ACC112 (cell line): Measurements from ENCODE around the gene ACOX1.

ENCODE experiments used
- H2AFZ ChIP-seq: fragments of 200-600 bp; sonication (generic); one replicate; pipeline ENCODE4 v1.6.0; 2017; ENCODE audit warnings: antibody characterized with exemption, low read length; ENCODE audit not compliant: unreplicated experiment
- H3K27ac ChIP-seq: fragments of 200-600 bp; sonication (generic); 2 replicates; pipeline ENCODE4 v1.5.1; 2014; ENCODE audit warnings: low read depth, mild to moderate bottlenecking, antibody characterized with exemption, low read length, moderate library complexity
- H3K27me3 ChIP-seq: fragments of 200-600 bp; sonication (generic); 2 replicates; pipeline ENCODE4 v1.6.1; 2014; ENCODE audit warnings: mild to moderate bottlenecking, antibody characterized with exemption, low read length, moderate library complexity, mixed read lengths; ENCODE audit not compliant: insufficient read depth
- H3K36me3 ChIP-seq: fragments of 200-600 bp; sonication (generic); 2 replicates; pipeline ENCODE4 v1.6.1; 2016; ENCODE audit warnings: mild to moderate bottlenecking, antibody characterized with exemption, low read length, moderate library complexity, mixed read lengths; ENCODE audit not compliant: insufficient read depth
- H3K4me1 ChIP-seq: fragments of 200-600 bp; sonication (generic); one replicate; pipeline ENCODE4 v1.6.1; 2016; ENCODE audit warnings: low read length, mixed read lengths; ENCODE audit not compliant: insufficient read depth, unreplicated experiment, control insufficient read depth
- H3K4me3 ChIP-seq: fragments of 200-600 bp; sonication (generic); 2 replicates; pipeline ENCODE4 v1.5.1; 2014; ENCODE audit warnings: mild to moderate bottlenecking, low read depth, low read length
- H3K79me2 ChIP-seq: fragments of 200-600 bp; sonication (generic); one replicate; pipeline ENCODE4 v1.6.0; 2016; ENCODE audit warnings: low read length; ENCODE audit not compliant: control insufficient read depth, unreplicated experiment, insufficient read depth

The ACOX1 gene

DNA sequence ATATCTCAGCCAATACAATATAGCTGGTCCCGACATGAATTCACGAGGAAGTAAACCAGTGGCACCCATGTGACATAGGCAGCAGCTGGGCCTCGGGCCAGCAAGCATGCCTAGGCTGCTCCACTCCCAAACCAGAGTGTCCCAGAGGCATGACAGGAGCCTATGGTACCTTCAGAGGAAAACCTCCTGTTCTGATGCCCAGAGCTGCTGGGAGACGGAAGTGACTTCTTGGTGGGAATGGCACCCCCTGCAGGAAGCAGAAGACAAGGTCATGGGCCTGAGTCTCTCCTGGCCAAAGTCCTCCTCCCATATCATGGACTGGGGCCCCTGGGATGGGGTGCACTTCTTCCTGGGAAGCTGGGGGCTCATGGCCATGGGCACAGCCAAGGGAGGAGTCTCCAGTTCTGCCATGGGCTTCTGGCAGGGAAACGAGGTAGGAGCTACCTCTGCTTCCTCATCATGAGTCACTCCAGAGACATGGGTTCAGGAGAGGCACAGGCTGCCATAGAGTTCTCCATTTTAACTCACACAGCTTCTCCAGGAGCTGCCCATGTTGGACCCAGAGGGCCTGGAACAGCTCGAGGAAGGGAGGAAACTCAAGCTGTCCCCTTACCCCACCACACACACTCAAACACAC lies 51.6 kb downstream of the ACOX1 start:
- Histone ChIP-seq H3K36me3 (no peaks in the 10 kb centered on the region), H3K79me2 (no peaks in the 10 kb centered on the region), H3K27ac (no peak overlapping the region), H2AFZ (no peak overlapping the region), H3K27me3 (no peaks in the 10 kb centered on the region), H3K4me1 (no peaks in the 10 kb centered on the region), H3K4me3 (no peak overlapping the region)

DNA sequence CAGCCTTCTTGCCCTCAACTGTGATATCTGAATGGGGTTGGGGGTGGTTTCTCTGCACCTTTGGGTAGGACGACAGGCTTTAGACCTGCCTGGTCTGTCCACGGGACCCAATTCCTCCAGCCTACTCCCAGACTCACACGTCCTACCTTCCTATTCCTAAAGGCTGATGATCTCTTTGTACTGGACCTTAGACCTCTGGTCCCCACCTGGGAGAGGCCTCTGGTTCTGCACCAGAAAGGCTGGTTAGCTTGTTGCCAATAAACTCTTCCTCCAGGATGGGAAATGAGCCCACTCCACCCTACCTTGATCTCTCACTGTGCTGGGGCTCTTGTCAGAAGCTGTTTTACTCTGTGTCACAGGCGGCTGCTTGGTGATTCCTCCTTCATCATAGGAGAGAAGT lies 52.5 kb downstream of the ACOX1 start:
- Histone ChIP-seq H3K4me1 (no peaks in the 10 kb centered on the region), H3K4me3 (no peak overlapping the region), H2AFZ (no peak overlapping the region), H3K36me3 (no peaks in the 10 kb centered on the region), H3K79me2 (no peaks in the 10 kb centered on the region), H3K27ac (no peak overlapping the region), H3K27me3 (no peaks in the 10 kb centered on the region)

DNA sequence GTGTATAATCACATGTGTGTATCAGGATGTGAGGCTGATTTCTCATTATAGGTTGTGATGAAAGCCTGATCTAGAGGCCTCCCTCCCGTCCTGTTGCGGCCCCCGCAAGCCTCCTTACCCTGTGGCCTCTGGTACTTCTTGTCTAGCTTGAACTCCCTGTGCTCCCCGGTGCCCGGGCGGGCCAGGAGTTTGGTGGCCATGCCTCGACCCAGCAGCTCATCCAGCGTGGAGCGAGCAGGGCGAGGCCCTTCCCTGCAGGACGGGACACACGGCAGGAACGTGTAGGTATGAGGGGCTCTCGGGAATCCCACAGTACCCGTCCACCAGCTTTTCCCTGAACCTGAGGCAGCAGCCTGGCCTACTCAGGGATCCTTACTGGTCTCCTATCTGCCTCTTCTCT lies 53.1 kb downstream of the ACOX1 start:
- Histone ChIP-seq H3K4me1 (no peaks in the 10 kb centered on the region), H3K79me2 (no peaks in the 10 kb centered on the region), H3K36me3 (no peaks in the 10 kb centered on the region), H2AFZ (no peak overlapping the region), H3K4me3 (no peak overlapping the region), H3K27me3 (no peaks in the 10 kb centered on the region), H3K27ac (no peak overlapping the region)

DNA sequence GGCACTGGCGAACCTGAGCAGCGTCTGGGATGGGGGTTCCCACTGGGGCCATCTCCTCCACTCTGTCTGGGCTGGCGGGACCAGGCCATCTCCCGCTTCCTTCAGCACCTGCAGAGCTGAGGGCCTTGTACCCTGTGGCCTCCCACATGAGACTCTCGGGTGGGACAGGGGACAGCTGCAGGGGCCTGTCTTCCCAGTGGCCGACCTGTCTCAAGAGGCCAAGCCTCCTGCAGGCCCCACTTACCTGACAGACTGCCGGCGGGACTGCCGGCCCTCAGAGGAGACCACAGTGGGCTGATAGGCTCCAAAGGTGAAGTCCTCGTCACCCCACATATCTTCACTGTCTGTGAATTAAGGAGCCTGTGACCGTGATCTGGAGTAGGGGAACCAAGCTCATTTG lies 53.9 kb downstream of the ACOX1 start:
- no peaks in the 10 kb centered on the region for H3K79me2 ChIP-seq
- no peak overlapping the region for H3K4me3 ChIP-seq
- H2AFZ ChIP-seq = no peak overlapping the region
- no peaks in the 10 kb centered on the region for H3K36me3 ChIP-seq
- H3K27ac ChIP-seq = no peak overlapping the region
- no peaks in the 10 kb centered on the region for H3K27me3 ChIP-seq
- H3K4me1 ChIP-seq = no peaks in the 10 kb centered on the region

DNA sequence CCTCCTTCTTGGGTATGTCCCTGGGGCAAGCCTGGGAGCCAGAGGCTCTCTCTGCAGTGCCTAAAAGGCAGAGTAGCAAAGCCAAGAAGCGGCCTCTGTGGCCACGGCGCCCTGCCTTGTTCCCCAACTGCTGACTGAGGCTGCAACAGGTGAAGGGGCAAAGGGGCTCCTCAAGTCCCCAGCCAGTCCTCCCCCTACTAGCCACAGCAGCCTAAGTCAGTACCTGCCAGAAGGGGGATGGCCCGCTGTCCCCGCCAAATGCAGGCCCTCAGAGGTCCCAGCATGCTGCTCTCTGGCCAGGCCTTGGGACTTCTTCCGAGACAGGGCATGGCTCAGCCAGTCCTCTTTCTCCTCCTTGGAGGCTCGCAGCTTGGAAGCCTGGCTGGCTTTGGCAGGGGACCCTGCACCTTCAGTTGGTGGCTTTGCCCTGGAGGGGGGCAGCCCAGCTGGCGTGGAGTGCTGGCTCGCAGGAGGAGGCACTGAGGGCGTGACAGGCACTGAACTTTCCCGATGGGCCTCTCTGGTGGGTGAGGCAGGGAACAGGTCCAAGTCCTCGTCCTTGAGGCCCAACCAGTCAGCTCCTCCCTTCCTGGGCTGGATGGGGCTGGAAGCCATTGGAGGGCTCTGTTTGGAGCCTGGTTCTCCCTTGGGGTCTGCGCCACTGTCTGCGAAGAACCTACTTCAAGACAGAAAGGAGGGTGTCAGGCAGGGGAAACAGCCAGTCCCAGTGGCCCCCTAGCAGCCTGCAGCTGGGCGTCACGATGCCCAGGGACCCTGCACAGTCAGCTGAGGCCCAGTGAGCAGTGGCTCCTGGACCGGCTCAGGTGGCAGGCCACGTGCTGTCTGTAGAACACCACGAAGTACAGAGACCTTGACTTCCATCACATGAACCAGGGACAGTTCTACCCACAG lies 55.7 kb downstream of the ACOX1 start:
- Histone ChIP-seq H3K27ac (no peak overlapping the region), H3K36me3 (no peaks in the 10 kb centered on the region), H3K79me2 (no peaks in the 10 kb centered on the region), H3K27me3 (no peaks in the 10 kb centered on the region), H3K4me3 (no peak overlapping the region), H3K4me1 (no peaks in the 10 kb centered on the region), H2AFZ (no peak overlapping the region)

DNA sequence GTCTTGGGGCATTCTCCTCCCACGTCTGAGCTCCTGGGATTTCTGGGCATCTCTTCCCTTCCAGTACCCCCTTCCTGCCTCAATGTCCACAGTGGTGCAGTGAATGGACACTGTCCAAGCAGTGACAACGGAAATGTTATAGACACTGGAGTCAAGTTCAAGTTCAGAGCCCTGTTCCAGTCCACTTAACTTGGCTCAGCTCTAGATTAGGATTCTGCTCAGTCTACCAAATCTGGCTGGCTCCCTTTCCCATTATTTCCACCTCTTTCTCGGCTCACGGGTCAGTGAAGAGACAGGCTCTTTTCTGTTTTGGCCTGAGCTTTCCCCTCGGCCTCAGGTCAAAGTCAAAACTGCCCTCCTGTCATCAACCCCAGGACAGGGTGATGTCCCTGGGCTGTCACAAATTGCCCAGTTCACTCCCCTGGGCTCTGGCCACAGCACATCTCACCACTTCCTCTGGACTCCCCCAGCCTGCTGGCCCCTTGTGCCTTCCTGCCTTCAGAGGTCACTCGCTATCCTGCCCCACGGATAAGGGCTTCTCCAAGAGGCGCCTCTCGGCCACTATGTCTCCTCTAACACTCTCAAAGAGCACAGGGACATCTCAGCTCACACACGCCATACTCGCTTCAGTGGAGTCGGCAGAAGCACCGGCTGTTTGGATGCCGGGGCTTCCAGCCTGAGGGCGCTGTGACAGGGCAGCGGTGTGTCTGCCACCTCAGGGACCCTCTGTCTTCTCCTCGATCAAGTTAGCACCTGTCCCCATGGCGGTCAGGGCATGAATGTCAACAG lies 56.6 kb downstream of the ACOX1 start:
- Histone ChIP-seq H3K36me3 (no peaks in the 10 kb centered on the region), H3K27me3 (no peaks in the 10 kb centered on the region), H3K4me1 (no peaks in the 10 kb centered on the region), H3K4me3 (no peak overlapping the region), H3K27ac (no peak overlapping the region), H3K79me2 (no peaks in the 10 kb centered on the region), H2AFZ (no peak overlapping the region)

DNA sequence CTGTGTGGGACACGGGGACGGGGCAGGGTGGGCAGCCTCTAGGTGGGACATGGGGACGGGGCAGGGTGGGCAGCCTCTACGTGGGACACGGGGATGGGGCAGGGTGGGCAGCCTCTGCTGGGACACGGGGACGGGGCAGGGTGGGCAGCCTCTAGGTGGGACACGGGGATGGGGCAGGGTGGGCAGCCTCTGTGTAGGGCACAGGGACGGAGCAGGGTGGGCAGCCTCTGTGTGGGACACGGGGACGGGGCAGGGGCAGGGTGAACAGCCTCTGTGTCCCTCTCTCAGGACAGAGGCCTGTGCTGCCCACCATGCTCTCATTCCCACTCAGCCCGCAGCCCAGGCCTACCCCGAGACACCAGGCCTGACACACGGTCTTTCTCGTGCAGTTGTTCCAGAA lies 57.4 kb downstream of the ACOX1 start:
- Histone ChIP-seq H3K27me3 (no peaks in the 10 kb centered on the region), H2AFZ (no peak overlapping the region), H3K4me3 (no peak overlapping the region), H3K4me1 (no peaks in the 10 kb centered on the region), H3K27ac (no peak overlapping the region), H3K36me3 (no peaks in the 10 kb centered on the region), H3K79me2 (no peaks in the 10 kb centered on the region)

DNA sequence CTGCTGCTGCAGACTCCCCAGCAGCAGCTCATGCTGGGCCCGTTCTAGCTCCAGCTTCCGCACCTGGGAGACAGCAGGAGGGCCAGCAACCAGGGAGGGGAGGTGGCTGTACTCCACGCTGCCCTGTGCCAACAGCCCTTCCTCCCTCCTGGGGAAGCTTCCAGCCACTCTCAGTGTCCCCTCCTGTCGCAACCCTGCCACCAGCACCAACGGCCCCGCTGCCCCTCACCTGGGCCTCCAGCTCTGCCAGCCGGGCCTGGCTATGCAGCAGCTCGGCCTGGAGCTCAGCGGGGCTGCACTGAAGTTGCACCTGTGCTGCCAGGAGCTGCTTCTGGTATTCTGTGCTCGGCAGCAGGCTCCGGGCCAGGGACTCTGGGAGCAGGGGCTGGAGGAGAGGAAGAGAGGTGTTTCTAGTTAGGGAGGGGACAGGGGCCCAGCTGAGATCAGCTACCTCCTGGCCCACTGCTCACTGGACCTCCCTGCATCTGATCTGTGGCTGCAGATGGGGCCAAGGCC lies 58.9 kb downstream of the ACOX1 start:
- Histone ChIP-seq H3K36me3 (no peaks in the 10 kb centered on the region), H3K27ac (no peak overlapping the region), H2AFZ (no peak overlapping the region), H3K79me2 (no peaks in the 10 kb centered on the region), H3K27me3 (no peaks in the 10 kb centered on the region), H3K4me1 (no peaks in the 10 kb centered on the region), H3K4me3 (no peak overlapping the region)

DNA sequence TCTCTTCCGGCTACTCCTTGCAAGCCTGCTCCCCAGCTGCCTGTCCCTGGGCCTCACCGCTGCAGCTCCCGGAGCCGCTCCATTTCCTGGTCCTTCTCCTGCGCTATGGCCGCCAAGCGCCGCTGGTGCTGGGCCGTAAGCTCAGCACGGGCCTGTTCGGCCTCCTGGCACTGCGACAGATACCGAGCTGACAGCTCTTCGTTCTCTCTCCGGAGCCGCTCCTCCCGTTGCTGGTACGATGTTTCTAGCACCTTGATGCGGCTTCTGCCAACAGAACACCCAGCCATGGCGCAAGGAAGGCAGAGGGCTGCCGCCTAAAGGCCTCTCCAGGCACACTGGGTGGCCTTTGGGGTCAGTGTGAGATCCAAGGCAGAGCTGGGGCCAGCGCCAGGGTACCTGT lies 59.4 kb downstream of the ACOX1 start:
- H3K4me1 ChIP-seq = no peaks in the 10 kb centered on the region
- H3K36me3 ChIP-seq = no peaks in the 10 kb centered on the region
- H3K79me2 ChIP-seq = no peaks in the 10 kb centered on the region
- H3K4me3 ChIP-seq = no peak overlapping the region
- H2AFZ ChIP-seq = no peak overlapping the region
- H3K27me3 ChIP-seq = no peaks in the 10 kb centered on the region
- H3K27ac ChIP-seq = no peak overlapping the region

DNA sequence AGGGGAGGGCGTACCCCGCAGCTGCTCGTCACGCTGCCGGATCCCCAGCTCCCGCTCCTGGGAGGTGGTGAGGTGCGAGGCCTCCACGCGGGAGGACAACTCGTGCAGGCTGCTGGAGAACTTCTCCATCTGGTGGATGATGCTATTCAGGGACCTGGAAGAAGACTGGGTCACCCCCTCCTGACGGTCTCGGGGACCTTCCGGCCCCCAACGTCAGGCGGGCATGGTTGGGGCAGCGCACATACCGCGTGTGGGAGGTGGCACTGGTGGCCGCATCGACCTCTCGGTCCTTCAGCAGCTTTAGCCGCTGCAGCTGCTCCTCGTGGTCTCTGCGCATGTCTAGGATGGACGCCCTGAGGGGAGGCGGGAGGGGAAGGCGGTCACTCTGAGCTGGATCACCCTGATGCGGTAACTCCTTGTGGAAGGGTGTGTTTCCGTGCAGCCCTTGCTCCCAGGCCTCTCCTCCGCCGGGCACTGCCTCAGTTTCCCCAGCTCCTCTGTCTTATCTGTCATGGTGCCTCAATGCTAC lies 61.0 kb downstream of the ACOX1 start:
- H3K36me3 ChIP-seq = no peaks in the 10 kb centered on the region
- no peaks in the 10 kb centered on the region for H3K79me2 ChIP-seq
- no peak overlapping the region for H2AFZ ChIP-seq
- no peaks in the 10 kb centered on the region for H3K27me3 ChIP-seq
- no peaks in the 10 kb centered on the region for H3K4me1 ChIP-seq
- no peak overlapping the region for H3K4me3 ChIP-seq
- no peak overlapping the region for H3K27ac ChIP-seq
